Measurements from ENCODE around the gene NADSYN1. TPM values are rescaled to one million over a fixed set of nuclear protein-coding genes. Genes with fewer than 3 reads are reported as not detected.

Gene NADSYN1
- total RNA-seq, 2 donors from 2014 or later = 56.6 to 80.2 TPM

- H3K4me1 ChIP-seq (replicated peaks) = peaks cover 13% of the 10 kb centered on the region
- intact Hi-C loops (cut with DNase I) = no loop called here
- H3K27ac ChIP-seq = no peak overlapping the region
- no peak overlapping the region for H3K4me3 ChIP-seq
- no peak for DNase-seq (ENCODE audit: low spot score)
- H3K27me3 ChIP-seq (replicated peaks; ENCODE audit: insufficient read depth) = no peaks in the 10 kb centered on the region
- no peaks in the 10 kb centered on the region for H3K9me3 ChIP-seq
- WGBS = 71% methylated on average over 7 of the region's 7 CpGs
- TF ChIP-seq POLR2AphosphoS5 (IDR thresholded peaks at IDR 0.05) = no peak
- no peak for TF ChIP-seq POLR2A (IDR thresholded peaks at IDR 0.05)
- peak in 2 of 4 experiments; percentile 30 to 38 for TF ChIP-seq CTCF (IDR thresholded peaks at IDR 0.05)
- peaks cover 6 to 7% of the 10 kb centered on the region in 2 donors for H3K36me3 ChIP-seq
Measured at GRCh38 chr11:71454470-71455113, 1.6 kb downstream of the NADSYN1 start.

DNA sequence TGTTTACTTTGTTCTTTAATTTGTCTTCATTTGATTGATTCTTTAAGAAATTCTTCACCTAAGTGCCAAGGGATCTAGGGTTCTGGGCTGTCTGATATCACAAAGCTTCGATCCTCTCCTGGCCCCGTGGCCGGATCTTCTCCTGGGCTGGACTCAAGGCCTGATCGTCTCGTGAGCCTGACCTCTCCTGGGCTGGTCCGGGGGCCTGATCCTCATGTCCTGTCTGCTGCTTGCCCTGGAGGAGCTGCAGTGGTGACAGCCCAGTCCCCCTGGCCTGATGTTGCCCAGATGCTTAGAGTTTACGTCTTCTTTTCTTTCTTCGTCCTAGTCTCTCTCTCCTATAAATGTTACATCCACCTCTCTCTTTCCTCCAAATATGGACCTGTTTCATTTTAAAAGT, 3.3 kb downstream of the NADSYN1 start:
- WGBS = 81% methylated on average over 8 of the region's 8 CpGs
- intact Hi-C loops (cut with DNase I) = no loop called here
- no peak for DNase-seq (ENCODE audit: low spot score)

GRCh38 chr11:71456831-71457230, 3.8 kb downstream of the NADSYN1 start:
- Histone ChIP-seq H3K9me3 (no peaks in the 10 kb centered on the region), H3K36me3 (peaks cover 11 to 12% of the 10 kb centered on the region in 2 donors), H3K4me3 (no peak overlapping the region), H3K27me3 (replicated peaks; ENCODE audit: insufficient read depth) (no peaks in the 10 kb centered on the region), H3K27ac (no peak overlapping the region), H3K4me1 (replicated peaks) (peaks cover 7% of the 10 kb centered on the region)
- TF ChIP-seq POLR2A (IDR thresholded peaks at IDR 0.05) (no peak), CTCF (IDR thresholded peaks at IDR 0.05) (no peak), POLR2AphosphoS5 (IDR thresholded peaks at IDR 0.05) (no peak)
- intact Hi-C loops (cut with DNase I) = no loop called here
- 93% methylated on average over 10 of the region's 10 CpGs for WGBS
- DNase-seq (ENCODE audit: low spot score) = no peak

More for the DNA sequence above, 3.3 kb downstream of the NADSYN1 start:
- peaks cover 10% of the 10 kb centered on the region for H3K4me1 ChIP-seq (replicated peaks)
- TF ChIP-seq CTCF (IDR thresholded peaks at IDR 0.05) (no peak), POLR2A (IDR thresholded peaks at IDR 0.05) (no peak), POLR2AphosphoS5 (IDR thresholded peaks at IDR 0.05) (no peak)
- no peak overlapping the region for H3K27ac ChIP-seq
- H3K4me3 ChIP-seq = no peak overlapping the region
- H3K27me3 ChIP-seq (replicated peaks; ENCODE audit: insufficient read depth) = no peaks in the 10 kb centered on the region
- no peaks in the 10 kb centered on the region for H3K9me3 ChIP-seq
- H3K36me3 ChIP-seq = peaks cover 11 to 12% of the 10 kb centered on the region in 2 donors

DNA sequence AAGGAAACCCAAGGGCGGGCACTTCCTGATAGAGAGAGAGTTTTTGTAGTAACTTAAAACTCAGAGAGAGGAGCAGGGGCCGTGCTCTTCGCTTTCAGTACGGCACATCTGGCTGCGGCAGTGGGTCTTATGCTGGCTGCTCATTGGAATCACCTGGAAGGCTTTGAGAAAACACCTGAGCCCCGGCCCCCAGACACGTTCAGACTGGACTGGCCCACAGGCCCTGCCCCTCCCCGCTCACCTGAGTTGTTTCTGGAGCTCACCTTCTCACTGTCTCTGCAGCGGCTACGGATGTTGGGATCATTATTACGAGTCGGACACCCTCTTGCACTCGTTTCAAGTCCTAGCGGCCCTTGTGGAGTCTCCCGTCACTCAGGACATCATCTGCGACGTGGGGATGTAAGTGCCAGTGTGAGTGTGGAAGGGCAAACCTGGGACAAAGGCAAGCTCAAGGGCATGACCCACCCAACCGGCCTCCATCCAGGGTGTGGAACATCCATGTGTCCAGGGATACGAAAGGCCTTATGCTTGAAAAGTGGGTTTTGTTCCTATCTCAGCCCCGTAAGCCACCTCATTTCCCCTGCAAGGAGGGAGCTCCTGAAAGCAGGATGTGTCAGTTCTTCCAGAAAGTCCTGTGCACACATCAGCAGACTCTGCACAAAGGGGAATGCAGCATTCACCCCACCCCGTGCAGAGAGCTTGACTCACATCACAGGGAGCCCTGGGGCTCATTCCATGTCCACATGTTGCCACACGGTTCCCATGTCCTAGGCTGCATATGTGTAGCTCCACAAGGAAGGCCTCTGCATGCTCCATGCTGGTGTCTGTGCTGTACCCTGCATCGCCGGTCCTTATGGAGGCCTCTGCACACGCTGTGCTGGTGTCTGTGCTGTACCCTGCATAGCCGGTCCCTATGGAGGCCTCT, 5.4 kb downstream of the NADSYN1 start:
- no peak overlapping the region for H3K4me3 ChIP-seq
- intact Hi-C loops (cut with DNase I) = no loop called here
- TF ChIP-seq POLR2A (IDR thresholded peaks at IDR 0.05) = no peak
- TF ChIP-seq CTCF (IDR thresholded peaks at IDR 0.05) = no peak
- TF ChIP-seq POLR2AphosphoS5 (IDR thresholded peaks at IDR 0.05) = no peak
- peaks cover 6% of the 10 kb centered on the region for H3K4me1 ChIP-seq (replicated peaks)
- H3K27me3 ChIP-seq (replicated peaks; ENCODE audit: insufficient read depth) = no peaks in the 10 kb centered on the region
- H3K9me3 ChIP-seq = no peaks in the 10 kb centered on the region
- DNase-seq (ENCODE audit: low spot score) = no peak
- H3K36me3 ChIP-seq = peaks cover 11 to 12% of the 10 kb centered on the region in 2 donors
- WGBS = 86% methylated on average over 26 of the region's 26 CpGs
- no peak overlapping the region for H3K27ac ChIP-seq
